ENCODE measurements around the gene EPS8L3. TPM values are rescaled to one million over a fixed set of nuclear protein-coding genes. Genes with fewer than 3 reads are reported as not detected.

Gene EPS8L3
- polyA plus RNA-seq, 4 donors: 167 to 736 (median 401) TPM

DNA sequence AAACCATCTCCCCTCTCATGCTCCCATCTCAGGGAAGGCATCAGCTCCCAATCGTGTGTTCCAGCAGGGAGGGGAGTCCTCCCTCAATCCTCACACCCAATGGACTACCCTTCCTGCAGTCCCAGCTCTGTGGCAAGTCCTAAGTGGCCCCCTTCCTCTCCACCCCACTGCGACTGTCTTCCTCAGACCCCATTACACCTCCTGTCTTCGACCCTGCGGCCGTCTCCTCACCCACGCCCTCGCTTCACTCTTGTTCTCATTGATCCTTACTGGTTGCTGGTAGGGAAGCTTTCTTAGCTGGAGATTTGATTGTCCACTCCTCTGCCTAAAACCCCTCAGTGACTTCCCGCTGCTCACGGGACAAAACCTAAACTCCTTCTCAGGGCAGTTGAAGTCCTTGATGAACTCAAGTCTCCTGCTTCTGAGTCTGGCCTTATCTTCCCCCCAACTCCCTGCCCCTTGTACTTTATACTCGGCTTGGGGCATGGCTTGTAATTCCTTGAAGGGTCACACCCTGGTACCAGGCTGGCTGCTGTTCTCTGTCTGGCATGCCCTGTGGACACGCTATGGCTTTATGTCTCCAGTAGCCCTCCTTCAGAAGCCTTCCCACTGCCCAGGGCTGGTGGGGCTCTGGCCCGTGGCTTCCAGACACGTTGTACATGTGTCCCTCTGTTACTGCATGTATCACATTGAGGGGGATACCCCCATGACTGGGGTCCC, 2.3 kb upstream of the EPS8L3 start:
- H3K4me1 ChIP-seq (ENCODE audit: control insufficient read depth in 3 of 3, insufficient read depth in 2 of 3, low read depth in 1 of 3, low read length in 2 of 3): peaks cover 2 to 58% (median 11%) of the 10 kb centered on the region in 3 donors
- H3K4me3 ChIP-seq (ENCODE audit: low read depth in 1 of 3, low read length in 3 of 3): peak overlapping the region in 1 of 3 donors; percentile 2
- no peaks in the 10 kb centered on the region for H3K9me3 ChIP-seq (ENCODE audit: control insufficient read depth in 2 of 2, insufficient read depth in 1 of 2, low read depth in 1 of 2, low read length in 1 of 2)
- no peaks in the 10 kb centered on the region for H3K27me3 ChIP-seq (ENCODE audit: control insufficient read depth in 3 of 3, insufficient read depth in 3 of 3, low read length in 3 of 3)
- FAIRE-seq (no peak), DNase-seq (peak; percentile 88 to 98)
- peak overlapping the region; percentile 67 to 97 (median 95) for H3K27ac ChIP-seq (ENCODE audit: low read depth in 1 of 3, low read length in 2 of 3)
- H3K36me3 ChIP-seq (ENCODE audit: control insufficient read depth in 3 of 3, insufficient read depth in 2 of 3, low read depth in 1 of 3, low read length in 3 of 3): peaks cover 0 to 17% (median 0%) of the 10 kb centered on the region in 3 donors
- 22 to 57% (median 36%) methylated on average over 13 of the region's 13 CpGs for WGBS, 3 donors

GRCh38 chr1:109765483-109765815, 1.7 kb upstream of the EPS8L3 start:
- no peak for FAIRE-seq
- peaks cover 2 to 64% (median 11%) of the 10 kb centered on the region in 3 donors for H3K4me1 ChIP-seq (ENCODE audit: control insufficient read depth in 3 of 3, insufficient read depth in 2 of 3, low read depth in 1 of 3, low read length in 2 of 3)
- WGBS, 3 donors: 55 to 74% (median 71%) methylated on average over 4 of the region's 4 CpGs

DNA sequence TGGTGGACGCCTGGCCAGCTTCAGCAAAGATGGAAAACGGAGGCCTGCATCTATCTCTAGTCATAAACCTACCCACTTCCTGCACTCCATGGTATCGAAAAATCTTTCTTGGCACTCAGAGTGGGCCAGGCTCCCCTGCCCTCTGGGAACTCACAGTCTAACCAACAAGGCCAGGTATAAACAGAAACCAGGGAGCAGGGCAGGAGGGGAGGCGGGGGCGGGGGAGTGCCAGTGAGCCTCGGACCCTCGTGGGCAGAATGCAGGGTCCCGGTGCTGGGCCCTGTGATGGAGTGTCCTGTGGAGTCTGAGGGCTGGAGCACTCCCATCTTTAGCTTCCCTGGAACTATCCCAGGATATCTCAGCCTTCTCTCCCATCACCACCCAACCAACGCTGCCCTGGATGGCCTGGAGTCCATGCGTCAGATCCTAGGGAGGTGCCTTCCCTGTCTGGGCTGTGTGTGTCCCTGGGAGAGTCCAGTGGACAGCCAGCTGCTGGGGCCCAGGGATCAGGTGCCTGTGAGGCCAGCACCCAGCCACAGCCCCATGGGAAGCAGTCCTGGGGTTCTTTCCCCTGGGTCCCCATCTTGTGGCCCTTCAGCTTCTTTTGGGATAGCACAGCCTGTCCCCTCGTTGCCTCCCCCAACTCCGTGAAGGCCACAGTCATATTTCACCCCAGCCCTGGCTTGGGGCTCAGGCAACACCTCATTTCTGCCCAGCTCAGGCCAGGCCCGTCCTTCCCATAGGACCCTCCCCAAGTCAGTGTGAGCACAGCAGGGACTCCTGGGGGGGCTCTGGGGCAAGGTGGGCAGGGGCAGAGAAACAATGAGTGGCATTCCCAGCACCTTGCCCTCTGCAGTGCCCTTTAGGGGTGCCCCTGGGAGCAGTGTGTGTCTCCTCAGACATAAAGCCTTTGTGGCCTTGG, 1.1 kb upstream of the EPS8L3 start:
- H3K4me1 ChIP-seq (ENCODE audit: control insufficient read depth in 3 of 3, insufficient read depth in 2 of 3, low read depth in 1 of 3, low read length in 2 of 3): peaks cover 2 to 71% (median 11%) of the 10 kb centered on the region in 3 donors
- H3K27ac ChIP-seq (ENCODE audit: low read depth in 1 of 3, low read length in 2 of 3): peak overlapping the region; percentile 67 to 97 (median 95)

More at GRCh38 chr1:109765483-109765815, 1.7 kb upstream of the EPS8L3 start:
- no peak overlapping the region for H3K4me3 ChIP-seq (ENCODE audit: low read depth in 1 of 3, low read length in 3 of 3)
- H3K36me3 ChIP-seq (ENCODE audit: control insufficient read depth in 3 of 3, insufficient read depth in 2 of 3, low read depth in 1 of 3, low read length in 3 of 3): peaks cover 0 to 23% (median 2%) of the 10 kb centered on the region in 3 donors
- no peaks in the 10 kb centered on the region for H3K27me3 ChIP-seq (ENCODE audit: control insufficient read depth in 3 of 3, insufficient read depth in 3 of 3, low read length in 3 of 3)
- no peaks in the 10 kb centered on the region for H3K9me3 ChIP-seq (ENCODE audit: control insufficient read depth in 2 of 2, insufficient read depth in 1 of 2, low read depth in 1 of 2, low read length in 1 of 2)
- H3K27ac ChIP-seq (ENCODE audit: low read depth in 1 of 3, low read length in 2 of 3): peak overlapping the region; percentile 67 to 97 (median 95)
- DNase-seq: no peak

GRCh38 chr1:109762821-109763645, 690 bp downstream of the EPS8L3 start:
- FAIRE-seq (no peak), DNase-seq (peak; percentile 81 to 89)
- H3K27me3 ChIP-seq (ENCODE audit: control insufficient read depth in 3 of 3, insufficient read depth in 3 of 3, low read length in 3 of 3): no peaks in the 10 kb centered on the region
- H3K9me3 ChIP-seq (ENCODE audit: control insufficient read depth in 2 of 2, insufficient read depth in 1 of 2, low read depth in 1 of 2, low read length in 1 of 2): no peaks in the 10 kb centered on the region
- WGBS, 3 donors: 15 to 51% (median 39%) methylated on average over 11 of the region's 11 CpGs
- H3K27ac ChIP-seq (ENCODE audit: low read depth in 1 of 3, low read length in 2 of 3): peak overlapping the region; percentile 67 to 97 (median 95)
- H3K4me1 ChIP-seq (ENCODE audit: control insufficient read depth in 3 of 3, insufficient read depth in 2 of 3, low read depth in 1 of 3, low read length in 2 of 3): peaks cover 2 to 73% (median 11%) of the 10 kb centered on the region in 3 donors
- peaks cover 6 to 47% (median 21%) of the 10 kb centered on the region in 3 donors for H3K36me3 ChIP-seq (ENCODE audit: control insufficient read depth in 3 of 3, insufficient read depth in 2 of 3, low read depth in 1 of 3, low read length in 3 of 3)
- H3K4me3 ChIP-seq (ENCODE audit: low read depth in 1 of 3, low read length in 3 of 3): peak overlapping the region; percentile 48 to 84 (median 57)

More for the DNA sequence above, 1.1 kb upstream of the EPS8L3 start:
- FAIRE-seq (no peak), DNase-seq (peak; percentile 61 to 67)
- H3K27me3 ChIP-seq (ENCODE audit: control insufficient read depth in 3 of 3, insufficient read depth in 3 of 3, low read length in 3 of 3): no peaks in the 10 kb centered on the region
- H3K9me3 ChIP-seq (ENCODE audit: control insufficient read depth in 2 of 2, insufficient read depth in 1 of 2, low read depth in 1 of 2, low read length in 1 of 2): no peaks in the 10 kb centered on the region
- 64 to 81% (median 68%) methylated on average over 13 of the region's 13 CpGs for WGBS, 3 donors
- H3K36me3 ChIP-seq (ENCODE audit: control insufficient read depth in 3 of 3, insufficient read depth in 2 of 3, low read depth in 1 of 3, low read length in 3 of 3): peaks cover 0 to 29% (median 6%) of the 10 kb centered on the region in 3 donors
- H3K4me3 ChIP-seq (ENCODE audit: low read depth in 1 of 3, low read length in 3 of 3): no peak overlapping the region

GRCh38 chr1:109762039-109762585, 1.6 kb downstream of the EPS8L3 start:
- peaks cover 6 to 57% (median 28%) of the 10 kb centered on the region in 3 donors for H3K36me3 ChIP-seq (ENCODE audit: control insufficient read depth in 3 of 3, insufficient read depth in 2 of 3, low read depth in 1 of 3, low read length in 3 of 3)
- FAIRE-seq: no peak

DNA sequence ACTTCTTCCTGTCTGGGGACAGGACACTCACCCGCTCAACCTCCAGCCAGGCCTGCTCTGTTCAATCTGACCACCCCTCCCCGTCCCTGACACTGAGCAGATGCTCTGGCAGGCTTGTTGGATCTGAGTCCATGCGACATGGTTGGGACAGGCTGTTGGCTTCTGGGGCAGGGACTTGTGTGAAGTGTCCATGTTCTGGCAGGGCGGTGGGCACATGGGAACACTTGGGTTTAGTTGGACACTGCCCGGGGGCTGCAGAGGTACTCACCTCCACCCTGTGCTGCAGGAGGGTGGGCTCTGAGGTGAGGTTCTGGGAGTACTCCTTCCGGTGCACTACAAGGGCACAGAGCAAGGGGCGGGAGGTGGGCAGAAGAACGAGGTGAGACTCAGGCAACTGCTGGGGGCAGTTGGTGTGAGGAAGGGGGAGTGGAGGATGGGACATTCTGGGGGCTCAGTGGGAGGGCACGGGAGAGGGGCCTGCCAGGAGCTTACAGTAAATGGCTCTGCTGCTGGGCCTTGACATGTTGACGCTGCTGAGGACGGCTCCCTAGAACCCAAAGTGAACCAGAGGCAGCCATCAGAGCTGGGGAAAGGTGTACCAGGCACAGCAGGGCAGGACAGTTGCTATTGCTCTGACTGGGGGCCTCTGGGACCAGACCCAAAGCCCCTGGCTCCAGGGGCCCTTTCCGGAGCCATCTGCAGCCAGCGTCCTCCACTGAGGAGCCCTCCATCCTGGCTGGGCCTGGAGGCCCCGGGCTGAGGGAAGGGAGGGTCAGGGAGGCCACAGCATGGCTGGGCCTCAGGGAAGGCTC, 2.3 kb downstream of the EPS8L3 start:
- Histone ChIP-seq H3K36me3 (ENCODE audit: control insufficient read depth in 3 of 3, insufficient read depth in 2 of 3, low read depth in 1 of 3, low read length in 3 of 3) (peaks cover 6 to 61% (median 31%) of the 10 kb centered on the region in 3 donors), H3K4me1 (ENCODE audit: control insufficient read depth in 3 of 3, insufficient read depth in 2 of 3, low read depth in 1 of 3, low read length in 2 of 3) (peaks cover 2 to 57% (median 6%) of the 10 kb centered on the region in 3 donors), H3K4me3 (ENCODE audit: low read depth in 1 of 3, low read length in 3 of 3) (peak overlapping the region in 2 of 3 donors; percentile 57 to 84), H3K9me3 (ENCODE audit: control insufficient read depth in 2 of 2, insufficient read depth in 1 of 2, low read depth in 1 of 2, low read length in 1 of 2) (no peaks in the 10 kb centered on the region), H3K27ac (ENCODE audit: low read depth in 1 of 3, low read length in 2 of 3) (peak overlapping the region in 2 of 3 donors; percentile 43 to 95), H3K27me3 (ENCODE audit: control insufficient read depth in 3 of 3, insufficient read depth in 3 of 3, low read length in 3 of 3) (no peaks in the 10 kb centered on the region)
- WGBS, 3 donors: 49 to 72% (median 60%) methylated on average over 13 to 14 of the region's 14 CpGs
- FAIRE-seq (no peak), DNase-seq (no peak)

More at GRCh38 chr1:109762039-109762585, 1.6 kb downstream of the EPS8L3 start:
- Histone ChIP-seq H3K9me3 (ENCODE audit: control insufficient read depth in 2 of 2, insufficient read depth in 1 of 2, low read depth in 1 of 2, low read length in 1 of 2) (no peaks in the 10 kb centered on the region), H3K4me1 (ENCODE audit: control insufficient read depth in 3 of 3, insufficient read depth in 2 of 3, low read depth in 1 of 3, low read length in 2 of 3) (peaks cover 2 to 64% (median 6%) of the 10 kb centered on the region in 3 donors), H3K27me3 (ENCODE audit: control insufficient read depth in 3 of 3, insufficient read depth in 3 of 3, low read length in 3 of 3) (no peaks in the 10 kb centered on the region), H3K4me3 (ENCODE audit: low read depth in 1 of 3, low read length in 3 of 3) (peak overlapping the region in 2 of 3 donors; percentile 57 to 84), H3K27ac (ENCODE audit: low read depth in 1 of 3, low read length in 2 of 3) (peak overlapping the region; percentile 43 to 97 (median 95))
- WGBS, 3 donors: 21 to 64% (median 40%) methylated on average over 7 of the region's 7 CpGs
- DNase-seq: no peak

DNA sequence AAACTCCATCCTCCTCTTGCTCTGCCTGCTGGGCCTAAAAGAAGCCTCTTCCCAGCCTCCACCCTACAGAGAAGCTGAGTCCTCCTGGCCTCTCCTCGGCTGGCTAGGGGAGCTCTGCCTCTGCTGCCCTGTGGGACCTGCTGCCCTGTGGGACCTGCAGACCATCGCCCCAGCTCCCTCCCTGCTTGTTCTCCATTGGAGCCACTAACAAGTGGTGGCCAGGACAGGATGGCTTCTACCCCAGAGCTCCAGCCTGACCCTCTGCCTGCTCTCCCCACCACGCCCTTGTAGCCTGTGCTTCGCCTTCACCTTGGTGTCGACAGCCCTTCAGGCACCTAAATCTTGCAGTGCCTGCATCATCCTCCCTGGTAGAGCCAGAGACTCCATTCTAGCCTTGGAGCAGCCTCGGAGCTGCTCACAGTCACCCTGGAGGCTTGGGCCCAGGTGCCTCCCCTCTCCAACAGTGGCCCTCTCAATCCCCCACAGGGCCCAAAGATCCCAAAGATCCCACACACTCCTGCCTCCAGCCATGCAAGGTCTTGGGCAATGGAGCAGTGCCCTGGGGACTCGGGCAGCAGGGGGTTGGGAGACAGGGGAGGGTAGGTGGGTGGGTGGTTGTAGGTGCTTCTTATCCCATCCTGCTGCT, 3.0 kb downstream of the EPS8L3 start:
- H3K4me3 ChIP-seq (ENCODE audit: low read depth in 1 of 3, low read length in 3 of 3): peak overlapping the region in 1 of 3 donors; percentile 57
- H3K27me3 ChIP-seq (ENCODE audit: control insufficient read depth in 3 of 3, insufficient read depth in 3 of 3, low read length in 3 of 3): no peaks in the 10 kb centered on the region
- H3K27ac ChIP-seq (ENCODE audit: low read depth in 1 of 3, low read length in 2 of 3): peak overlapping the region in 1 of 3 donors; percentile 9
- H3K9me3 ChIP-seq (ENCODE audit: control insufficient read depth in 2 of 2, insufficient read depth in 1 of 2, low read depth in 1 of 2, low read length in 1 of 2): no peaks in the 10 kb centered on the region
- 51 to 80% (median 61%) methylated on average over 7 of the region's 7 CpGs for WGBS, 3 donors
- FAIRE-seq (no peak), DNase-seq (no peak)
- peaks cover 2 to 50% (median 6%) of the 10 kb centered on the region in 3 donors for H3K4me1 ChIP-seq (ENCODE audit: control insufficient read depth in 3 of 3, insufficient read depth in 2 of 3, low read depth in 1 of 3, low read length in 2 of 3)
- H3K36me3 ChIP-seq (ENCODE audit: control insufficient read depth in 3 of 3, insufficient read depth in 2 of 3, low read depth in 1 of 3, low read length in 3 of 3): peaks cover 6 to 68% (median 34%) of the 10 kb centered on the region in 3 donors
